ENCODE data around the gene SF3A1. TPM values are rescaled to one million over a fixed set of nuclear protein-coding genes. Genes with fewer than 3 reads are reported as not detected.
A peak's percentile ranks its signal among the peaks of the same experiment; 100 is the strongest.

The SF3A1 gene
- total RNA-seq, 2 experiments from 2014 or later = 225 to 226 TPM

DNA sequence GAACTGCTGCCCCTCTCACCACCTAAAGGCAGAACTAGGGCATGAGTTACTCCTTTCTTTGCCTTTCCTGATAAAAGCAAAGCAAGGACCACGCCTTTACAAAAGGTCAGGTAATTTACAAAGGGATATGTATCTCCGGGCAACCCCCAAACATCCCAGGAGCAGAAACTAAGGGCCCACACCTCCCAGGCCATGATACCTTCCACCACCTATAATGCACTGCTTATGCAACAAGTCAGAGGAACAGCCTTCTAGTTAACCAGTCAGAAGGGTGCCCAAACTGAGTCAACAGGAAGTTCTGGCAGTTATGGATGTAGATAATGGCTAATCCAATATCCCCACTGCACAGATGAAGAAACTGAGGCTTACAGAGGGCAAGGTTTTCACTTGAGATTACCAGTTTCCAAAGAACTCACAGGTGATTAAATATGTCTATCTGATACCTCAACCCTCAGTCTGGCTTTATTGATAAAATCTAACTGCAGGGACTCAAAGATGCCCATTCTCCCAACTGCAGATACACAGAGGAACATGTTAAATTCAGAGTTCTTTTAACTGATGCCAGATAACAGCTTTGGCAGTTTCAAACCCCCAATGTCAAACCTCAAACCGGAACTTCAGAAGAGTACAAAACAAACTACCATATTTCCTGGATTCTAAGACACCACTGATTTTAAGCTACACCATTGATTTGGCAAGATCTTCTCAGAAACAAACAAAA is 50.6 kb downstream of the SF3A1 start:
- Mint-ChIP-seq H3K27ac (peak overlapping the region; percentile 96), H3K27me3 (no peaks in the 10 kb centered on the region), H3K4me3 (peak overlapping the region; percentile 78), H3K36me3 (ENCODE audit: low read depth) (peaks cover 58% of the 10 kb centered on the region), H3K9me3 (no peaks in the 10 kb centered on the region), H3K4me1 (peaks cover 99% of the 10 kb centered on the region)
- peak; percentile 48 for DNase-seq
- CTCF ChIA-PET = interaction anchor here (0.5 to 9.3 kb wide), 7 partner anchors 9 to 197 kb away, joined by 3 to 89 read pairs (median 3); partner anchors contain the start of genes CASTOR1, RNF215 and TBC1D10A
- POLR2A ChIA-PET = interaction anchor here (0.7 to 15.7 kb wide), 14 partner anchors 8 to 147 kb away, joined by 3 to 229 read pairs (median 4); partner anchors contain the start of genes CASTOR1, CCDC157, RNF215 and SF3A1

DNA sequence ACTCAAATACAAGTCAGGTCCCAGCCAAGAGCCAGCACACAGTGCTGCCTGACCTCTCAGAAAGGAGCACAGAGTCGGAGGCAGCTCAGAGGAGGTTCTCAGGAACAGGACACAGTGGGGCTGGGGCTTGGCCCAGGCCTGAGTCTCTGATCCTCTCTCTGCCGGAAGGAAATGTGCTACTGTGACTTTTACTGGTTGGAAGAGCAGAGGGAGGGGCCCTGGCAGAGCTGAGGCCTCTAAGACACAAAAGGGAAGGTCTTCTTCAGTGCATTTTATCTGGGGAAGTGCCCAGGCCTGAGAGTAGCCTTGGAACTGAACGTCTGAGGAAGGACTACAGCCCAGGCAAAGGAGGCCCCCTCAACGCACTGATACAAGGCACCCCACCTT is 51.2 kb downstream of the SF3A1 start:
- POLR2A ChIA-PET = interaction anchor here (0.7 to 15.7 kb wide), 12 partner anchors 10 to 147 kb away, joined by 3 to 229 read pairs (median 4); partner anchors contain the start of genes CASTOR1, CCDC157, RNF215 and SF3A1
- peaks cover 94% of the 10 kb centered on the region for H3K4me1 Mint-ChIP-seq

DNA sequence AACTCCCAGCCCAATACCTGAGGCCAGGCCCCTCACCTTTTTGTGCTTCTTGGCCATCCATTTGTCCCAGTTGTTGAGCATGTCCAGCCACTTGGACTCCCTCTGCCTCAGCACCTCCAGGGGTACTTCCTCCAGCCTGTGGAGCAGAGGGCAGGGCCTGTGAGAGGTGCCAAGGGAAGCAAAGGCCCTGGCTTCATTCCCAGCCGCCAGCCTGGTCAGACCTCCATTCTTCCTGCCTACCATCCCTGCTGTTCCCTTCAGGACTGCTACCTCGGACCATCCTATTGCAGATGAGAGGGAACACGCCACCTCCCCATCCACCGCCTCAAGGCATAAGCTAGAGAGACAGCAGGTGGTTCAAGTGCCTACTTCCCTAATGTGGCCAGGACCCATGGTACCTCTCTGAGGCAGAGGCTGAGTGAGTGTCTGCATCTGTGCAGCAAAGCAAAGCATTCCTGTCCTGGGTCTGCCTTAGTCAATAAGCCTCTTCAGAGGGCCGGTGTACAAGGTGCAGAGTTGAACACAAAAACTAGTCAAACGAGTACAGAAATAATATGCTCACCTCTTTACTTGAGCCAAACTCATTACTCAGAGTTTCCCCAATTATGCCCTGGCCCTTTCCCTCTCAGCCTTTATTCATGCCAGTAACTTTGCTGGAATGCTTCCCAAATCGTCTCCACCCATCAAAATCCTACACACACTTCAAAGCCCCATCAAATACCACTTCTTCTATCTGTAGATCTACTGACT is 52.0 kb downstream of the SF3A1 start:
- Mint-ChIP-seq H3K27ac (peak overlapping the region; percentile 96), H3K27me3 (no peaks in the 10 kb centered on the region), H3K4me3 (peak overlapping the region; percentile 78), H3K4me1 (peaks cover 86% of the 10 kb centered on the region), H3K36me3 (ENCODE audit: low read depth) (peaks cover 59% of the 10 kb centered on the region), H3K9me3 (no peaks in the 10 kb centered on the region)
- DNase-seq = no peak
- ChIA-PET POLR2A (interaction anchor here (0.7 to 15.7 kb wide), 12 partner anchors 8 to 120 kb away, joined by 3 to 229 read pairs (median 4); partner anchors contain the start of genes CASTOR1, CCDC157, RNF215 and SF3A1), CTCF (interaction anchor here (2.5 to 9.3 kb wide), 3 partner anchors 15 to 120 kb away, joined by 9 to 89 read pairs (median 9); partner anchors contain the start of genes CASTOR1 and TBC1D10A)

More for the DNA sequence above, 51.2 kb downstream of the SF3A1 start:
- H3K27ac Mint-ChIP-seq = peak overlapping the region; percentile 96
- CTCF ChIA-PET = interaction anchor here (0.5 to 9.3 kb wide), 3 partner anchors 16 to 197 kb away, joined by 3 to 89 read pairs (median 9); partner anchors contain the start of gene CASTOR1
- H3K27me3 Mint-ChIP-seq = no peaks in the 10 kb centered on the region
- H3K4me3 Mint-ChIP-seq = peak overlapping the region; percentile 78
- peak; percentile 79 for DNase-seq
- no peaks in the 10 kb centered on the region for H3K9me3 Mint-ChIP-seq
- peaks cover 58% of the 10 kb centered on the region for H3K36me3 Mint-ChIP-seq (ENCODE audit: low read depth)

DNA sequence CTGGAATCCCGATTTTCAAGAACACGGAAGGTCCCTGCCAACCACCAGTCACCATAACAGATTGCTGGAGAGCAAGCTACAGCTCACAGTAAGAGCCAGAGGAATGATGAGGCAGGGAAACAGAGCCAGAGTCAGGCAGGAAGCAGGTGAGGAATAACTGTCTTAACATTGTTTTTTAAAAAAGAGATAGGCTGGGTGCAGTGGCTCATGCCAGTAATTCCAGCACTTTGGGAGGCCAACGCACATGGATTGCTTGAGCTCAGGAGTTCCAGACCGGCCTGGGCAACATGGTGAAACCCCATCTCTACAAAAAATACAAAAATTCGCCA is 53.9 kb downstream of the SF3A1 start:
- H3K4me3 Mint-ChIP-seq = peak overlapping the region; percentile 42
- POLR2A ChIA-PET = interaction anchor here (1.1 to 15.7 kb wide), 7 partner anchors 10 to 53 kb away, joined by 3 to 229 read pairs (median 6); partner anchors contain the start of genes CASTOR1, CCDC157, OSM and SF3A1
- H3K36me3 Mint-ChIP-seq (ENCODE audit: low read depth) = peaks cover 68% of the 10 kb centered on the region
- H3K9me3 Mint-ChIP-seq = no peaks in the 10 kb centered on the region
- CTCF ChIA-PET = interaction anchor here (1.4 to 9.3 kb wide), 3 partner anchors 13 to 35 kb away, joined by 3 to 89 read pairs (median 9); partner anchors contain the start of genes CASTOR1 and TBC1D10A
- no peak for DNase-seq
- H3K4me1 Mint-ChIP-seq = peaks cover 67% of the 10 kb centered on the region
- H3K27ac Mint-ChIP-seq = peak overlapping the region; percentile 87
- no peaks in the 10 kb centered on the region for H3K27me3 Mint-ChIP-seq

DNA sequence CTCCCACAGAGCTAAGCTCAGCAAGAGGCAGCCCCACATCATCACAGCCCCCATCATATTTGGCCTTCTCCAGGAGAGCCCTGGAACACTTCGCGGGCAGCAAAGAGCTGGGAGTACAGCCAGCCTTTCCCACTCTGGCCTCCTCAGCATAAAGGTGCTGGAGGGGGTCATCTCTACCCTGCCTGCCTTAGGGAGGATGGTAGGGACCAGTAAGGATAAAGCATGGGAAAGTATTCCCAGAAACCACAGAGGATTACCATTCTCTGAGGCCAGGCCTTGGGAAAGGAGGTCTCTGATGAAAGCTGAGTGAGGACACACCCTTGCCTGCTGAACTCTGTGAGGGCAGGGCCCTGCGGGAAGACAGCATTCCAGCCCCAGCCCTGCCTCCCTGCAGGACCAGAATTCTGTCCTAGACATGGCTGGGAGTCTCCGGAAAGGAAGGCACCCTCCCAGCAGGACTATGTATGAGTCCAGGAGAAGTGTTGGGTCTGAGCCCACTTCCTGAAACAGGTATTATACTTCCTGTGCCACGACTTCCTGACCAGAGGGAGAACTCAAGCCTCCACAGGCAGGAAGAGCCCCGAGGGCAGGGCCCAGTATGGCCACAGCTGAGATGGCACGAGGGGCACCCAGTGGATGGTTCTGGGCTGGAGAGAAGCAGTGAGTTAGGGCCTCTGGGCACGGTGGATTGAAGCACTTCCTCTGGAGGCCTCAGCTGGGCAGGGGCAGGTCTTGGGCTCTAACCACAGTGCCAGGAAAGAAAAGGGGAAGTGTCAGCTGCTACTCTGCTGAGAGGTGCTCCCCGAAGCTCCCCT is 54.5 kb downstream of the SF3A1 start:
- ChIA-PET POLR2A (interaction anchor here (1.1 to 15.7 kb wide), 9 partner anchors 10 to 54 kb away, joined by 3 to 229 read pairs (median 4); partner anchors contain the start of genes CASTOR1, CCDC157, SF3A1 and TBC1D10A), CTCF (interaction anchor here (3.6 to 9.3 kb wide), 2 partner anchors 13 to 24 kb away, joined by 9 to 89 read pairs; partner anchors contain the start of genes CASTOR1 and TBC1D10A)
- DNase-seq = peak; percentile 30
- Mint-ChIP-seq H3K27ac (peak overlapping the region; percentile 87), H3K27me3 (no peaks in the 10 kb centered on the region), H3K9me3 (no peaks in the 10 kb centered on the region), H3K4me1 (peaks cover 64% of the 10 kb centered on the region), H3K36me3 (ENCODE audit: low read depth) (peaks cover 69% of the 10 kb centered on the region), H3K4me3 (peak overlapping the region; percentile 42)

DNA sequence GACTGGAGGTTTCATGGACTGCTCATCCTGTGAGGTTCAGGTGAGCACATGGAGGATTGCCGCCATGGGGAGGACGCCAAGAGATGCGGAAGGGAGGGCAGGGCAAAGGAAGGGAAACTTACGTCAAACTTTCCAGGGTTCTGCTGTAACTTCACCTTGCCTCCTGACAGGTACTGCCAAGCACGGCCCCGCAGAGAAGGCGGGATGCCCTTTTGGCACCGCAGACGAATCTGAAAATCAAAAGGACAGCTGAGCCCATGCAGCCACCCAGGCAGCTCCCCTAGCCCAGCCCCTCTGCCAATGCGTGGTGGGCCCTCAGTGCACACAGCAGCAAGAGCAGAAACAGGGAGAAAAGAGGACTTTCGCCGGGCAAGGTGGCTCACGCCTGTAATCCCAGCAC is 57.4 kb downstream of the SF3A1 start:
- no peak for DNase-seq
- H3K36me3 Mint-ChIP-seq (ENCODE audit: low read depth) = peaks cover 68% of the 10 kb centered on the region
- no peak overlapping the region for H3K4me3 Mint-ChIP-seq
- ChIA-PET POLR2A (interaction anchor here (5.7 kb wide), 1 partner anchor 9 kb away, joined by 56 read pairs; the partner anchor contains the start of gene CASTOR1), CTCF (interaction anchor here (2.2 kb wide), 1 partner anchor 11 kb away, joined by 10 read pairs; no protein-coding TSS in a partner anchor)
- no peak overlapping the region for H3K27ac Mint-ChIP-seq
- H3K27me3 Mint-ChIP-seq = no peaks in the 10 kb centered on the region
- H3K9me3 Mint-ChIP-seq = no peaks in the 10 kb centered on the region
- peaks cover 44% of the 10 kb centered on the region for H3K4me1 Mint-ChIP-seq

DNA sequence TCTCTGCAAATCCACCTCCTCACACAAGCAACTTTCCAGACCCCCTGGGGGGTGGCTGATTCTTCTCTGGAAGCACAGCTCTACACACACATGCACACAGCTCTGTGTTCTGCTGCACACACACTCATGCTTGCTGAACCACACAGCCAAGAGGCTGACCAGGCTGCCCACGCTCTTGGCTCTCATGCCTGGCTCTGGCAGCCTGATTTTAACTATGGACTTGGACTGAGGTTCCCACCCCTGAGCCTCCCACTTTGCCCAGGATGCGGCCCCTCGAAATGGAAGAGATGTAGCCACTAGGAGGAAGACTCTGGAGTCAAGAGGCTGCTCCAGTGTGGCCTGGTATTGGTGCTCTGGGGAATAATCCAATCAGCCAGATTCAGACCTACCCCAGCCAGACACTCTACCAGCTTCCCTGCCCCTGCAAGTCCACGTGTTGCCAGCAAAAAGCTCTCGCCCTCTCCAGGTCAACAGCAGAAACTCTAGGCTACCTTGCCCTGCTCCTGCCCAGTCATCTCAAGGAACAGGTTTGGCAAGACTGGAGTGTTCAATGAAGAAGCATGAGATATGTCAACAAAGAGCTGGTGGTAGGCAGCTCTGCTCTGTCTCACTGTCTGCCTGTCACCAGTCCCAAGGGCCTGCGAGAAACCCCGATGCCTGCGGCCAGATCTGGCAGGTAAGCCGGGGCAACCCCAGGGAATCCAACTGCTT is 58.5 kb downstream of the SF3A1 start:
- Mint-ChIP-seq H3K36me3 (ENCODE audit: low read depth) (peaks cover 69% of the 10 kb centered on the region), H3K27ac (peak overlapping the region; percentile 25), H3K27me3 (no peaks in the 10 kb centered on the region), H3K4me1 (peaks cover 33% of the 10 kb centered on the region), H3K9me3 (no peaks in the 10 kb centered on the region), H3K4me3 (no peak overlapping the region)
- CTCF ChIA-PET = interaction anchor here (2.2 kb wide), 1 partner anchor 10 kb away, joined by 10 read pairs; no protein-coding TSS in a partner anchor
- POLR2A ChIA-PET = interaction anchor here (1.2 to 5.7 kb wide), 3 partner anchors 8 to 29 kb away, joined by 4 to 56 read pairs (median 4); partner anchors contain the start of genes CASTOR1 and TBC1D10A
- no peak for DNase-seq

DNA sequence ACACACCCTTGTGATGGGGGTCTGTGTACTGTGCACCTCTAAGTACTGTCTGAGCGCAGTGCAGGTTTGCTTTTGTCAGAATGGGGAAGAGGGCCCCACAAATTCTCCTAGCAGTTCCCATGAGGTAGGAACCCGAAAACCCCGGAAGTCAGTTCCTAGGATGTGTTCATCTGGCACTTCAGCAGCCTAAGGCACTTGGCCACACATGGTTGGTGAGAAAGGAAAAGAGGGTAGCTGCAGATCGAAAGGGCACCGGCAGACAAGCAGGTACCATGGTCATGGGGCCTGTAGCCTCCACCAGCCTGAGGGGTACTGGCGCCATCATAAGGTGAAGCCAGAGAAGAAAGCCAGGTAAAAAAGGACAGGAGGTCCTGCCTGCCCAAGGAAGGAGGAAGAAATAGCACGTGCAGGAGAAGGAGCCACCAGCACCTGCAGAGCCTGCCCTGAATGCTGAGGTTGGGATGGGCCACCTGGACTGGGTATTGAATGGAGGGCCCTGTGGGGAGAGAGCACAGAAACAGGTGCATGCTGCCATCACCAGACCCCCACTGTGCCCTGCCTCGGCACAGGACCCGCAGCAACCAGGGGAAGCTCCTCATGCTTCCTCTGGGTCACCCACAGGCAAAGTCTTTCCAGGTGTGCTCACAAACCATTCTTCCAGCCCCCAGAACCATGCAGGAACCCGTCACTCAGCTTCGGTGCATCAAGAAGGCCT is 59.3 kb downstream of the SF3A1 start:
- peaks cover 66% of the 10 kb centered on the region for H3K36me3 Mint-ChIP-seq (ENCODE audit: low read depth)
- H3K27me3 Mint-ChIP-seq = no peaks in the 10 kb centered on the region
- peak overlapping the region; percentile 54 for H3K27ac Mint-ChIP-seq
- H3K9me3 Mint-ChIP-seq = no peaks in the 10 kb centered on the region
- no peak overlapping the region for H3K4me3 Mint-ChIP-seq
- no peak for DNase-seq
- ChIA-PET CTCF (interaction anchor here (2.2 kb wide), 1 partner anchor 9 kb away, joined by 10 read pairs; no protein-coding TSS in a partner anchor), POLR2A (interaction anchor here (1.2 to 5.7 kb wide), 3 partner anchors 7 to 29 kb away, joined by 4 to 56 read pairs (median 4); partner anchors contain the start of genes CASTOR1 and TBC1D10A)
- peaks cover 25% of the 10 kb centered on the region for H3K4me1 Mint-ChIP-seq

DNA sequence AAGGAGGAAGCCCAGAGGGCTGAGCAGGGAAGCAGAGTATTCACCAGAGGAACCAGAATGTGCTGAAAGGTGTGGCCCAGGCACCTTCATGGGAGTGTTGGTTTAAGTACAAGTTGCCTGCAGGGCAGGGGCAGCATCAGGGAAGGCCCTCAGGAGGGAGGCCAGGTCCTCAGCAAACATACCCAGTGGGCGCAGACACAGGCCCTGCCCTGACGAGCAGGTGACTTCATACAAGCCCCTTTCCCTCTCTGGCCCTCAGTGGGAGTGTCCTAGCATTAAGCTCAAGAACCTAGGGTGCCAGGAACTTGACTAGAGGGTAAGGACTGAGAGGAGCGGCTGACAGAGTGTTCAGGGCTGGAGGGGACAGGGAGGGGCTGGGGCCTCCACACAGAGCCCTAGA is 59.9 kb downstream of the SF3A1 start:
- peak overlapping the region; percentile 54 for H3K27ac Mint-ChIP-seq
- no peak for DNase-seq
- POLR2A ChIA-PET = interaction anchor here (1.5 kb wide), 2 partner anchors 8 to 31 kb away, joined by 5 to 7 read pairs; no protein-coding TSS in a partner anchor
- H3K27me3 Mint-ChIP-seq = no peaks in the 10 kb centered on the region
- H3K4me1 Mint-ChIP-seq = peaks cover 19% of the 10 kb centered on the region
- H3K9me3 Mint-ChIP-seq = no peaks in the 10 kb centered on the region
- CTCF ChIA-PET = interaction anchor here (0.7 kb wide), 1 partner anchor 9 kb away, joined by 3 read pairs; no protein-coding TSS in a partner anchor
- H3K36me3 Mint-ChIP-seq (ENCODE audit: low read depth) = peaks cover 60% of the 10 kb centered on the region
- H3K4me3 Mint-ChIP-seq = no peak overlapping the region

DNA sequence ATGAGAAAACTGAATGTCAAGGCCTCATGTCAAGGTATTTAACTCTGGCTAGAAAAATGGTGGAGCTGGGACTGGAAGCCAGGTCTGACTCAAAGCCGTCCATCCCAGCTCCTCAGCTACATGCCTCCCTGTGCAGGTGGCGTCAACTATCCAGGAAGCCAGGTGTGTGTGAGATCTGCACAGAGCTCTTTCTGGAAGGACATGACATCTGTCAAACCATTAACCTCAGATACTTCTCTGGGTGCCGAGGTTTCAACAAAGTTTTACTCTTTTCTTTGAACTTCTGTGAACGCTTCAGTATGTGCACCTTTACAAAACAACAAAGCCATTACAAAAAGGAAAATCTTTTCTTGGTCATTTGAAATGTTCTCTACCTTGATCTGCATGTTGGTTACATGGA is 60.4 kb downstream of the SF3A1 start:
- Mint-ChIP-seq H3K27ac (peak overlapping the region; percentile 54), H3K4me1 (peaks cover 18% of the 10 kb centered on the region), H3K4me3 (no peak overlapping the region), H3K27me3 (no peaks in the 10 kb centered on the region), H3K9me3 (no peaks in the 10 kb centered on the region), H3K36me3 (ENCODE audit: low read depth) (peaks cover 58% of the 10 kb centered on the region)
- CTCF ChIA-PET = interaction anchor here (0.7 kb wide), 1 partner anchor 8 kb away, joined by 3 read pairs; no protein-coding TSS in a partner anchor
- no peak for DNase-seq
- POLR2A ChIA-PET = interaction anchor here (0.7 to 1.5 kb wide), 3 partner anchors 9 to 32 kb away, joined by 3 to 7 read pairs (median 5); no protein-coding TSS in a partner anchor
